Stimulated activated CD4-positive, alpha-beta T cell treated with anti-CD3 and anti-CD28 coated beads, Interleukin-4, amount 100 ng/mL, for 4 hours (primary cell): Measurements from ENCODE around the gene HCN2.
A peak's percentile ranks its signal among the peaks of the same experiment; 100 is the strongest.
"Not testable (repeated sequence)": the region's sequence is repeated elsewhere in the genome, so short reads cannot be mapped to it uniquely, and the experiment has no call there.

ENCODE experiments used
- DNase-seq, 2 experiments: peaks; one replicate each; pipeline ENCODE4 v3.0.0-alpha.2; 2020

Gene HCN2

GRCh38 chr19:588093-588740 is 1.5 kb upstream of the HCN2 start:
- DNase-seq: peak; percentile 60 to 63

GRCh38 chr19:588741-589692 is 664 bp upstream of the HCN2 start:
- DNase-seq: no peak

GRCh38 chr19:590396-590745 is 690 bp downstream of the HCN2 start:
- no peak for DNase-seq

- no peak for DNase-seq
Observed at GRCh38 chr19:590750-591098, 1.0 kb downstream of the HCN2 start.

GRCh38 chr19:591099-591958 is 1.6 kb downstream of the HCN2 start:
- DNase-seq: no peak

GRCh38 chr19:592101-592500 is 2.4 kb downstream of the HCN2 start:
- DNase-seq: no peak

- DNase-seq: no peak
Observed at GRCh38 chr19:593055-593454, 3.4 kb downstream of the HCN2 start.

GRCh38 chr19:593505-593904 is 3.8 kb downstream of the HCN2 start:
- no peak for DNase-seq

- DNase-seq: no peak
Observed at GRCh38 chr19:594265-594870, 4.7 kb downstream of the HCN2 start.

GRCh38 chr19:595326-596262 is 5.9 kb downstream of the HCN2 start:
- no peak for DNase-seq

- DNase-seq: no peak
Observed at GRCh38 chr19:596263-596655, 6.6 kb downstream of the HCN2 start.

GRCh38 chr19:597406-598315 is 8.0 kb downstream of the HCN2 start:
- DNase-seq: no peak

- no peak for DNase-seq
Observed at GRCh38 chr19:601310-601709, 11.6 kb downstream of the HCN2 start.

- DNase-seq: no peak
Observed at GRCh38 chr19:601790-602189, 12.1 kb downstream of the HCN2 start.

- no peak for DNase-seq
Observed at GRCh38 chr19:602391-603301, 13.0 kb downstream of the HCN2 start.

- DNase-seq: not testable (repeated sequence)
Observed at GRCh38 chr19:603302-603639, 13.6 kb downstream of the HCN2 start.

GRCh38 chr19:603779-604178 is 14.1 kb downstream of the HCN2 start:
- DNase-seq: not testable (repeated sequence)

- no peak for DNase-seq
Observed at GRCh38 chr19:604355-604754, 14.7 kb downstream of the HCN2 start.

- not testable (repeated sequence) for DNase-seq
Observed at GRCh38 chr19:605061-605971, 15.6 kb downstream of the HCN2 start.
